HUES6 (cell line): ENCODE data around the gene RNF149.

Experiments
- H3K27ac ChIP-seq: 2 replicates; pipeline ENCODE4 v1.7.0; 2013; ENCODE audit warnings: low read depth, mild to moderate bottlenecking, low read length, inconsistent platforms
- H3K27me3 ChIP-seq: 2 replicates; pipeline ENCODE4 v1.6.1; 2013; ENCODE audit warnings: low read length; ENCODE audit not compliant: control insufficient read depth, insufficient read depth
- H3K36me3 ChIP-seq: 2 replicates; pipeline ENCODE4 v1.6.1; 2013; ENCODE audit warnings: low read length; ENCODE audit not compliant: control insufficient read depth, insufficient read depth
- H3K4me1 ChIP-seq: 2 replicates; pipeline ENCODE4 v1.6.1; 2013; ENCODE audit warnings: low read length; ENCODE audit not compliant: control insufficient read depth, insufficient read depth
- H3K4me3 ChIP-seq: 2 replicates; pipeline ENCODE4 v1.5.1; 2013; ENCODE audit warnings: low read depth, low read length
- H3K9ac ChIP-seq: one replicate; pipeline ENCODE4 v1.6.1; 2013; ENCODE audit warnings: mild to moderate bottlenecking, low read length
- H3K9me3 ChIP-seq: 2 replicates; pipeline ENCODE4 v1.6.1; 2013; ENCODE audit warnings: low read depth, low read length; ENCODE audit not compliant: control insufficient read depth, insufficient read depth

The RNF149 gene

DNA sequence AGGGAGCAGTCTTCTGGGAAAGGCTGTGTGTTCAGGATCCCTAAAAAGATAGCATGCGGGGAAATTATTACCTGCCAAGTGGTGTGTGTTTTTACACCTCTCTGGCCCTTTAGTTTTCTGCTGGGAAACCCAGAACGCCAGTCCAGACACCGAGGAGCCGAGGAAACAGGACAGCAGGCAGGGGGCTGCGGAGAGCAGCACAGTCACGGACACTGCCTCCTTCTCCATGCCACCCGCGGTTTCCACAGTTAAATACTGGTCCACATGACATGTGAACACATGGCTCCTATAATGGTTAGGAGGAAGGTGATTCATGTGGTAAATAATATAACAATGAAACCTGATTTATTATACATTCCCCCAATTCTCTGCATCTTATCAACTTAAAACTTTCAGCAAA is 35.4 kb downstream of the RNF149 start:
- H3K27ac ChIP-seq: no peak overlapping the region
- no peak overlapping the region for H3K4me3 ChIP-seq
- peaks cover 72% of the 10 kb centered on the region for H3K36me3 ChIP-seq
- no peak overlapping the region for H3K9ac ChIP-seq
- H3K27me3 ChIP-seq: no peaks in the 10 kb centered on the region
- H3K4me1 ChIP-seq: no peaks in the 10 kb centered on the region
- H3K9me3 ChIP-seq: no peaks in the 10 kb centered on the region

DNA sequence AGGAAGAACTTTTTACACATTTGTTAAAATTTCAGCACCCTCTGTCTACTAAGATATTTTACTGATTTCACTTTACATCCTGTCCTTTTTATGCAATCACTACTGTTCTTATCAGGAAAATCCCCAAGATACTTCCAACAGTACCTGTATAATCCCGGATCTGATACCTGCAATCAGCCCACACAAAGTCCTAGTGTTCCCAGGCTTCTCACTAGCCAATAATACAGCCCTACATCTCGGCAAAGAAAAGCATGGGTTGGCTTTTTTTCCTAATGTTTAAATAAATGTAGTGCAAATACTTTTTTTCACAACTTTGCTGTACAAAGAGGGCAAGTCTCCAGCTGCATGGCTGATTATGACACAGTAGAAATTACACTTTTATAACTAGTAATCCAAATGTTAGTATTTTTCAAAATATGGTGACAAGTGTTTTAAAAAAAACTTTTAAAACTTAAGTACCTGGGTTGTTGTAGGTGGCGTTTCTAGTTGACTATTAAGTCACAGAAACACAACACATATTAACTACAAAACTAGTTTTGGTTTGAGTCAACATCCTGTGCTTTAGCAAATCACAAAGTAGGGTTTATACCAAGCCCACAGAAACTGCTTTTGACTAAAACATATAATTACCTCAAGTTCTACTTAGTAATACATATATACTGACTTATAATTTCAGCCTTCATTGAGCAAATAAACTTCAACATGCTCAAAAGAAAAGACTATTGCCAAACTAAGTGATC is 36.3 kb downstream of the RNF149 start:
- Histone ChIP-seq H3K4me3 (no peak overlapping the region), H3K36me3 (peaks cover 75% of the 10 kb centered on the region), H3K27ac (no peak overlapping the region), H3K27me3 (no peaks in the 10 kb centered on the region), H3K9ac (no peak overlapping the region), H3K9me3 (no peaks in the 10 kb centered on the region), H3K4me1 (no peaks in the 10 kb centered on the region)

DNA sequence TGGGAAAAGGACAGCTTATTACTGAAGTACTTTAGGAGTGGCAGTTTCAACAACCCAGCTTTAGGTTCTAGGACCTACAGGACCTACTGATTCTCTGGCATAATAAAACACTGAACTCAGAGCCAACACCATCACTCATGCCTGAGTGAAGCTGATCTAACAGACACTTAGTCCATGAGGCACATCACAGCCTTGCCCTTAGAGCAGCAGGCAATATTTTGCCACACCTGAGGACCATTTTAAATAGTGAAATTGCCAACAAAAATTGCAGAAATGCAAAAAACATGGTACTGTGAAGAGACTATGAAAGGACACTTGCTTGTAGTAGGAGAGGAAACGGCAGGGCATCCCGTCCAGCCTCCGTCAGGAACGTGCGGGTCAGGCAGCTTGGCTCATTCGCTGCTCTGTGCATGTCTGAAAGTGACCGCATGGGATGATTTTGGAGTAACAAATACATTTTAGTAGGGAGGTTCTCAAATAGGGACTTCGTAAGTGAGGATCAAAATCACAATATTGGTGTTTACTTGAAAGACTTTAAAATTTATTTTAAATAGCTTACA is 37.7 kb downstream of the RNF149 start:
- H3K36me3 ChIP-seq: peaks cover 78% of the 10 kb centered on the region
- no peak overlapping the region for H3K4me3 ChIP-seq
- H3K27me3 ChIP-seq: no peaks in the 10 kb centered on the region
- peaks cover 3% of the 10 kb centered on the region for H3K4me1 ChIP-seq
- no peaks in the 10 kb centered on the region for H3K9me3 ChIP-seq
- no peak overlapping the region for H3K27ac ChIP-seq
- H3K9ac ChIP-seq: no peak overlapping the region

DNA sequence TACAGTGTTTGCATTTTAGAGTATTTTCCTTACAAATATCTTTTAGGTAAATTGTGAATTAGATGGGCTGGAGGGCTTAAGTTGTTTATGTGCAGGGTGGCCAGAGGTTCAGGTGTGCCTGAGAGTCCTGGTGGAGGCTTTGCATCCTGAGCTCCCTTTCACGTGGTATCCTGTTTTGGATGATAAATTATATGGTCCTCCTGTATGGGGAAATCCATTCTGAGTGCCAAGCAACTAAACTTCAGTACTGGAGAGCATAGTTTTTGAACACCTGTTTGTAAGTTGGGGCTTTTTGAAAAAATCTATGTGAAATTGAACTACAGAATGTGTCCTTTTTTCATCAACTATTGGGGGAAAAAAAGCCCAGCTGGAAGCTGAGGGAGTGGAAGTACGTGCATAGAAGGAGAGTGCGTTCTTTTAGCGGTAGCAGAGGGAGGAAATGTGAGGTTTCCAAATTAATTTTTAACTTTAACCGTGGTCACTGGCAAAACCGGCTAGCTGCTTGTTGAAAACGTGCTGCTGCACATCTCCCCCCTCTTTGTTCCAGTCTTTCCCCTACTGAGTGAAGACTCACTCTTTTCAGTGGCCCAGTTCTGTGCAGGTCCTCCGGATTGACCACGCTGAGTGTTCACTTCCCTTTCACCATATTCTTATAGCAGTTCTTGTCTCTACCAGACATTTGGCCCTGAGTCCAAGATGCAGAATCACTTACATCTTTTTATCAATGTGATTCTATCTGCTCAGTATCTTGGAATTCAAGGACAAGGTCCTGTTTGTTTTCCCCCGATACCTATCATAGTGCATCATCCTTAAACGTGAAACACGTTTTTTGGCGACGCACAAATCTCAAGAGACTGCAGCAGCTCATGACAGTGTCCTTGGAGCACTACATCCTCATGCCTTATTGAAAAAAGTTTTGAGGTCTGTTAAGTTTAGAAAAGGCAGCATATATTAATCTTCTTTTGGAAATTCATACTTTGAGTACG is 40.5 kb downstream of the RNF149 start:
- no peaks in the 10 kb centered on the region for H3K27me3 ChIP-seq
- H3K9me3 ChIP-seq: no peaks in the 10 kb centered on the region
- no peak overlapping the region for H3K9ac ChIP-seq
- H3K36me3 ChIP-seq: peaks cover 91% of the 10 kb centered on the region
- H3K27ac ChIP-seq: no peak overlapping the region
- H3K4me3 ChIP-seq: no peak overlapping the region
- H3K4me1 ChIP-seq: peaks cover 10% of the 10 kb centered on the region

DNA sequence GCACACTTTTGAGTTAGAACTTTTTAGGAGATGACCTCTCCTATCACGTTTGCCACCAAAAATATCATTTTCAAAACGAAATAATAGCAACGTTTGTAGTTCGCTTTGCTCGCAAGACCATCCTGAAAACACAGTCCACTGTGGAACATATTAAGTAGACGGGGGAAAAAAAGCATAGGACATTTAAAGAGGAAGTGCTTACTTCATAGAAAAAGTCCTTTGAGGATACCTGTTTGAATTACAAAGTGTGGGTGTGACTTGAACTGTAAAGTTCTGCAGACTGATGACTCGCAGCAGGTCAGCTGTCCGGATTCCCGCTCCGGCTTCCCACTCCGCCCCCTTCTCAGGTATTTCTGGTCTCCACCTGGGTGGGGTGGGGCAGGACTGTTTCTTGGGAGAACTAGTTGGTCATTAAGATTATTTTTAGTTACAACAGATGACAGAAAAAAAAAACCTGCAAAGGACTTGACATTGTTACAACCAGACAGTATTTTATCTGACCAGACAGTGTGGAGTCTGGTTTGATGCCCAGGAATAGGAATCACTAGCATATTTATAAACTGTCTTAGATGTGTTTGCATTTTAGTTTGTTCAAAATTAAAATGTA is 42.5 kb downstream of the RNF149 start:
- Histone ChIP-seq H3K9me3 (no peaks in the 10 kb centered on the region), H3K36me3 (peaks cover 86% of the 10 kb centered on the region), H3K4me3 (no peak overlapping the region), H3K4me1 (peaks cover 10% of the 10 kb centered on the region), H3K9ac (no peak overlapping the region), H3K27ac (peak overlapping the region; percentile 62; the same call in 1 of the 2 replicates), H3K27me3 (no peaks in the 10 kb centered on the region)

DNA sequence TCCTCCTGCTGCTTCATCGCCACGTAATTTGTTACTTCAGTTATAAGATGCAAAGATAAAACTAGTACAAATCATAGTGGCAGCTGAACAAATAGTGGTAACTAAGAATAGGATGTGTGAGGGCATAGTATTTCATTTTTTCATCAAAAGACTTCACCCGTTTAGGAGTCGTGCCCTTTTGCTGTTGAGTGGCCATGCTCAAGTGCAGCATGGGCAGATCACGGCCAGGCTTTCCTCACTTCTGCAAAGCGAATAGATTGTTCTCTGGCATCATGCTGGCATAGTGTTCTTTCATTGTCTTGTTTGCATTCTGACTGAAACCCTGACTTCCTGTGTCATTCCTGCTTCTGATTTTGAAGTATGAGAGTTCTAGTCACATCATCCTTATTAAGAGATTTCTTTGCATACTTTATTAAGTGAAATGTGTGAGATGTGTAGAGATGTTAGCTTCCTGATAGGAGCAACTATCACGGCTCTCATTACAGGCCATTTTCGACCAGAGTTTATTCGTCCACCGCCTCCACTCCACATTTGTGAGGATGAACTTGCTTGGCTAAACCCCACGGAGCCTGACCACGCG is 44.1 kb downstream of the RNF149 start:
- Histone ChIP-seq H3K27me3 (no peaks in the 10 kb centered on the region), H3K27ac (no peak overlapping the region), H3K36me3 (peaks cover 81% of the 10 kb centered on the region), H3K9me3 (no peaks in the 10 kb centered on the region), H3K4me3 (no peak overlapping the region), H3K4me1 (peaks cover 10% of the 10 kb centered on the region), H3K9ac (no peak overlapping the region)

DNA sequence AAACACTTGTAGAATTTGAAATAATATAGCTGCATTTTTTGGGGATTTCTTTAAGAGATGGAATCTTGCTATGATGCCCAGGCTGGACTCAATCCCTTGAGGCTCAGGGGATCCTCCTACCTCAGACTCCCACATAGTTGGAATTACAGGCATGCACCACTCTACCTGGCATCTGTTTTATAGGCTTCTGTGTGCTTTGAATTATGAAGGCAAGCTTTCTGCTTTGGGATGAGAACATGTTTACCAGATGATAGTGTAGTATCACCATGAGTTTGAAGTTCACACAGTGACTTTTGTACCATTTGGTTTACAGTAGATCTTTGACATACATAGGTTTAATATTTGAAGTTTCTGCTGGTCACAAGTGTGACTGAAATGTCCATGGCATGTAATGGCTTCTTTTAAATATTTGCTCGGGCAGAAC is 45.1 kb downstream of the RNF149 start:
- Histone ChIP-seq H3K9ac (no peak overlapping the region), H3K4me3 (no peak overlapping the region), H3K27ac (no peak overlapping the region), H3K4me1 (peaks cover 10% of the 10 kb centered on the region), H3K27me3 (no peaks in the 10 kb centered on the region), H3K9me3 (no peaks in the 10 kb centered on the region), H3K36me3 (peaks cover 81% of the 10 kb centered on the region)

DNA sequence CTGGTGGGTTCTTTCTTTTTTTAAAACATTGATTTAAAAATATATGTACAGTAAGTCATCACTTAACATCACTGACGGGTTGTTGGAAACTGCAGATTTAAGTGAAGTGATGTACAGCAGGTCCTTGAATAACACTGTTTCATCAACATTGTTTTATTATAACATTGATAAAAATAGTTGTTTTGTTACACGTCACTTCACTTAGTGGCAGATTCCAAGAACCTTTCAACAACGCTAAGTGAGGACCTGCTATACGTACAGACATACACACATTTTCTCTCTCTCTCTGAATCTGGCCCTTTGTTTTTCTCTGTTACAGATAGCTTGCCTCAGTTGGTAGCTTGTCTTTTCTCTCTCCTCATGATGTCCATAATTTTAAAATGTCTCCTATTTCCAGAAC is 46.4 kb downstream of the RNF149 start:
- no peak overlapping the region for H3K9ac ChIP-seq
- no peak overlapping the region for H3K27ac ChIP-seq
- peaks cover 10% of the 10 kb centered on the region for H3K4me1 ChIP-seq
- no peaks in the 10 kb centered on the region for H3K9me3 ChIP-seq
- H3K27me3 ChIP-seq: no peaks in the 10 kb centered on the region
- peaks cover 77% of the 10 kb centered on the region for H3K36me3 ChIP-seq
- no peak overlapping the region for H3K4me3 ChIP-seq

DNA sequence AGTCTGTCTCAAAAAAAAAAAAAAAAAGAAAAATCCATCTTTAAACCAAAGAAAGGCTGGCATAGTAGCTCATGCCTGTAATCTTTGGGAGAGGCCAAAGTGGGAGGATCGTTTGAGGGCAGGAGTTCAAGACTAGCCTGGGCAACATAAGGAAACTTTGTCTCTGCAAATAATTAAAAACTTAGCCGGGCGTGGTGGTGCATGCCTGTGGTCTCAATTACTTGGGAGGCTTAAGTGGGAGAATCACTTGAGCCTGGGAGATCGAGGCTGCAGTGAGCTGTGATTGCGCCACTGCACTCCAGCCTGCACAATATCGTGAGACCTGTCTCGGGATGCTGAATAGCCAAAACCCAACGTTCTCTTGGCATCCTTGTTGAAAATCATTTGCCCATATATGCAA is 49.7 kb downstream of the RNF149 start:
- Histone ChIP-seq H3K9ac (no peak overlapping the region), H3K36me3 (peaks cover 51% of the 10 kb centered on the region), H3K4me3 (no peak overlapping the region), H3K4me1 (peaks cover 9% of the 10 kb centered on the region), H3K9me3 (no peaks in the 10 kb centered on the region), H3K27me3 (no peaks in the 10 kb centered on the region), H3K27ac (no peak overlapping the region)

DNA sequence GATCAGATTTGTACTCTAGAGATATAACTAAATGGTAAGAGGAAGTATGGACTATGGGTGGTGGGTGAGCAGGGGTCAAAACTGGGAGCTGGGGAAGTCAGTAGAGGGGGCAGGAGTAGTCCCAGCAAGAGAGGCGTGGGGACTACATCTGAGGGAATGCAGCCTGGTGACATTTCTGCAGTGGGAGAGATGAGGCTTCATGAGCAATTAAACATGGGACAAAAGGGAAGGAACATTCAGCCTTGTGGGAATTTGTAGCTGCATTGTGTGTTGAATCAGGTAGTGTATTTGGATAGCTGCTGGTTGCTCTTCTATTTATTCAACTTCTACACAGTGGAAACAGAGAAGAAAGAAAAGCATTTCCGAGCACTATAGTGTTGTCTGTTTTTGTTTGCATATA is 52.2 kb downstream of the RNF149 start:
- H3K9me3 ChIP-seq: no peaks in the 10 kb centered on the region
- no peak overlapping the region for H3K27ac ChIP-seq
- H3K4me1 ChIP-seq: peaks cover 10% of the 10 kb centered on the region
- H3K4me3 ChIP-seq: no peak overlapping the region
- H3K27me3 ChIP-seq: no peaks in the 10 kb centered on the region
- peaks cover 30% of the 10 kb centered on the region for H3K36me3 ChIP-seq
- H3K9ac ChIP-seq: no peak overlapping the region
